Keratinocyte (primary cell): Measurements from ENCODE around the gene SLC30A1. TPM values are rescaled to one million over a fixed set of nuclear protein-coding genes. Genes with fewer than 3 reads are reported as not detected.

Experiments
- DNase-seq: peaks from one replicate; pipeline ENCODE4 v3.0.0-alpha.2; 2011; ENCODE audit warnings: low read depth, missing footprints, low spot score
- FAIRE-seq: peaks from 2 replicates; lab custom pipeline; 2011; peaks lifted over from hg19 to GRCh38; lab: Jason Lieb, UNC
- H2AFZ ChIP-seq: 2 replicates; pipeline ENCODE4 v1.6.0; 2012; ENCODE audit warnings: low read length, control low read depth, inconsistent platforms; ENCODE audit not compliant: control insufficient read depth
- H3K27ac ChIP-seq: 2 replicates; pipeline ENCODE4 v1.5.1; 2011; ENCODE audit warnings: low read length; ENCODE audit not compliant: control insufficient read depth, insufficient read depth
- H3K27me3 ChIP-seq: 3 replicates; pipeline ENCODE4 v1.6.0; 2011; ENCODE audit warnings: low read length; ENCODE audit not compliant: control insufficient read depth, insufficient read depth; ENCODE audit errors: extremely low read depth
- H3K36me3 ChIP-seq, 2 experiments: 2 replicates in 1 of 2; 3 replicates in 1 of 2; pipeline ENCODE4 v1.5.1; 2011; ENCODE audit warnings: low read length in 2 of 2, mild to moderate bottlenecking in 1 of 2; ENCODE audit not compliant: control insufficient read depth in 2 of 2, insufficient read depth in 2 of 2; ENCODE audit errors: extremely low read depth in 1 of 2
- H3K4me1 ChIP-seq: 3 replicates; pipeline ENCODE4 v1.5.1; 2011; ENCODE audit warnings: low read length; ENCODE audit not compliant: control insufficient read depth, insufficient read depth; ENCODE audit errors: extremely low read depth
- H3K4me2 ChIP-seq: 3 replicates; pipeline ENCODE4 v1.6.0; 2011; ENCODE audit warnings: low read depth, low read length; ENCODE audit not compliant: control insufficient read depth, insufficient read depth; ENCODE audit errors: extremely low read depth
- H3K4me3 ChIP-seq, 3 experiments: fragments of 200-600 bp in 1 of 3; sonication (generic) in 1 of 3; 2 replicates in 2 of 3; 3 replicates in 1 of 3; pipeline ENCODE4 v1.5.1; 2011 to 2016; ENCODE audit warnings: low read length in 3 of 3, mild to moderate bottlenecking in 3 of 3, control low read depth in 2 of 3, inconsistent platforms in 1 of 3, low read depth in 1 of 3, mixed read lengths in 1 of 3, mixed run types in 1 of 3, moderate library complexity in 1 of 3; ENCODE audit not compliant: control insufficient read depth in 2 of 3, insufficient read depth in 2 of 3; ENCODE audit errors: extremely low read depth in 1 of 3
- H3K79me2 ChIP-seq: 2 replicates; pipeline ENCODE4 v1.6.0; 2012; ENCODE audit warnings: low read length; ENCODE audit not compliant: control insufficient read depth, insufficient read depth
- H3K9ac ChIP-seq: 3 replicates; pipeline ENCODE4 v1.6.0; 2011; ENCODE audit warnings: low read length; ENCODE audit not compliant: control insufficient read depth, insufficient read depth; ENCODE audit errors: extremely low read depth
- H3K9me1 ChIP-seq: 3 replicates; pipeline ENCODE4 v1.6.0; 2011; ENCODE audit warnings: low read length; ENCODE audit not compliant: control insufficient read depth, insufficient read depth; ENCODE audit errors: extremely low read depth
- H3K9me3 ChIP-seq: 2 replicates; pipeline ENCODE4 v1.5.1; 2012; ENCODE audit warnings: low read depth, low read length; ENCODE audit not compliant: control insufficient read depth
- H4K20me1 ChIP-seq: 3 replicates; pipeline ENCODE4 v1.6.0; 2011; ENCODE audit warnings: low read length; ENCODE audit not compliant: control insufficient read depth, insufficient read depth; ENCODE audit errors: extremely low read depth
- CTCF ChIP-seq, 3 experiments: IDR thresholded peaks in 1 of 3; conservative IDR thresholded peaks in 1 of 3; optimal IDR thresholded peaks in 1 of 3; 2 replicates in 2 of 3; 3 replicates in 1 of 3; pipeline versions ENCODE3 to v1.5.1; 2011; ENCODE audit warnings: low read length in 3 of 3, mild to moderate bottlenecking in 3 of 3, moderate library complexity in 2 of 3, control low read depth in 1 of 3, inconsistent platforms in 1 of 3; ENCODE audit not compliant: insufficient read depth in 2 of 3; ENCODE audit errors: extremely low read depth in 1 of 3
- EZH2 ChIP-seq: IDR thresholded peaks from one replicate; pipeline ENCODE4 v1.6.1; 2012; ENCODE audit warnings: inconsistent platforms, mild to moderate bottlenecking, low read length, moderate library complexity
- dilution Hi-C: fragments of 300-500 bp; cut with MboI; formaldehyde crosslinking; loops from one replicate; pipeline ENCODE4 v1.7.0; 2020; ENCODE audit warnings: low sequenced_read_pairs; ENCODE audit not compliant: extremely low pct_ligation_motif_present
- polyA plus RNA-seq, 5 experiments: library from polyadenylated mRNA; depleted of rRNA in 3 of 5; stranded (reverse) in 3 of 5; stranded (forward) in 1 of 5; unstranded in 1 of 5; fragments of >200 nt; gene quantifications; 1 replicate in 1 of 5; 2 replicates in 3 of 5; 3 replicates in 1 of 5; pipeline versions ENCODE4 v1.2.1 to v1.2.3, GENCODE V29; 2011 to 2012; ENCODE audit warnings: missing spikeins in 2 of 5, low read depth in 1 of 5, low replicate concordance in 1 of 5

The SLC30A1 gene
- polyA plus RNA-seq, 1 donor (not counting 4 experiments of a cell fraction or from before 2014, with no cell fraction given) = 17.2 TPM

DNA sequence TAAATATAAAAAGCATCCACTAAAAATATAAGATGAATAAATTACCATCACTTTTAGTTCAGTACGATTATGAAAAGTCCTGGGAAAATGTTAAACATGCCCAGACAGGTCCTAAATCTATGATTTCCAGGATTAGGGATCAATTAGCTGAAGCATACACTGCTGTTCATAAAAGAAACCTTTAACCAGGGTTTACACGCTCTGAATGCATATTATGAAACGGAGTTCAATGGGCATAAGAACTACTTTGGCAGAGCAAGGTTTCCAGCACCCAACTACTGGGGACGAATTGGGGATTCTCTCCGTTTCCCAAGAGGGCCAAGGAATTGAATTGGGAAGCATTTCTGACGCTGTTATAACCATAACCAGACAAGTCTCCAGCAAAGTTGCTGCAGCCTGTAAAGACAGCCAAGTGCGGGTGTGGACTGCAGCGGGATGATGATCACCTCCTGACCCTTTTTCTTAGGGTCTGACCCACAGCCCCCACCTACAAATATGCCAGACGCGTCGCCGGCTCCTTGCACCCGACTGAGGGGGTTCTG, 1.6 kb downstream of the SLC30A1 start:
- Histone ChIP-seq H3K27ac (peak overlapping the region; percentile 74), H3K4me3 (peak overlapping the region; percentile 94 to 96 (median 96)), H4K20me1 (no peaks in the 10 kb centered on the region), H3K79me2 (peaks cover 40% of the 10 kb centered on the region), H3K36me3 (peaks cover 4 to 6% of the 10 kb centered on the region in 2 experiments), H3K9me1 (no peaks in the 10 kb centered on the region), H3K27me3 (no peaks in the 10 kb centered on the region), H3K4me1 (peaks cover 19% of the 10 kb centered on the region), H3K9ac (peak overlapping the region; percentile 86), H2AFZ (peak overlapping the region; percentile 51), H3K9me3 (no peaks in the 10 kb centered on the region), H3K4me2 (peak overlapping the region; percentile 71)
- no peak for DNase-seq
- dilution Hi-C loops = no loop called here
- TF ChIP-seq CTCF (optimal IDR thresholded peaks at IDR 0.05 in 1 of 3, IDR thresholded peaks at IDR 0.05 in 1 of 3, conservative IDR thresholded peaks at IDR 0.05 in 1 of 3; ENCODE audit: extremely low read depth in 1 of 3, insufficient read depth in 2 of 3, low read length in 3 of 3) (no peak), EZH2 (no peak)
- FAIRE-seq = no peak

DNA sequence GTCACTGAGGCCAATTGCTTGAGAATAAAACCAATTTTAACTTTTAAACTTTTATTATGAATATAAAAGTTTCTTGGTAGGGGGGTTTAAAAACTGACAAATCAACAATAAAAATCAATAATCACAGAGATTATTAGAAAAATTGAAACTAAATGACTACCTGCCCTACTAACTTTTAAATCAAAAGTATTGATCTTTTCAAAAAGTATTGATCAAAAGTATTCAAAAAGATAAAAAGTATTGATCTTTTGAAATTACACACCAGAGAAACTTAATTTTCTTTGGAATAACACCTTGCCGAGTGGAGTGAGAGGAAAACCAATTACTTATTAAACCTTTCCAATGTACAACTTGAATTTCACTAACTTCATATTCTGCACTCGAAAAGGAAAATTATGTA, 2.2 kb downstream of the SLC30A1 start:
- H3K27me3 ChIP-seq = no peaks in the 10 kb centered on the region
- H3K4me2 ChIP-seq = peak overlapping the region; percentile 71
- TF ChIP-seq CTCF (optimal IDR thresholded peaks at IDR 0.05 in 1 of 3, IDR thresholded peaks at IDR 0.05 in 1 of 3, conservative IDR thresholded peaks at IDR 0.05 in 1 of 3; ENCODE audit: extremely low read depth in 1 of 3, insufficient read depth in 2 of 3, low read length in 3 of 3) = no peak
- TF ChIP-seq EZH2 = no peak
- no peak for FAIRE-seq
- H3K4me1 ChIP-seq = peaks cover 19% of the 10 kb centered on the region
- H3K4me3 ChIP-seq = peak overlapping the region; percentile 94 to 96 (median 96)
- no peak overlapping the region for H2AFZ ChIP-seq
- peaks cover 4 to 6% of the 10 kb centered on the region in 2 experiments for H3K36me3 ChIP-seq
- no peaks in the 10 kb centered on the region for H3K9me3 ChIP-seq
- no peaks in the 10 kb centered on the region for H4K20me1 ChIP-seq
- H3K79me2 ChIP-seq = peaks cover 40% of the 10 kb centered on the region
- DNase-seq = no peak
- H3K9me1 ChIP-seq = no peaks in the 10 kb centered on the region
- peak overlapping the region; percentile 86 for H3K9ac ChIP-seq
- peak overlapping the region; percentile 74 for H3K27ac ChIP-seq
- dilution Hi-C loops = no loop called here
